ENCODE results near the gene TCHHL1. TPM values are rescaled to one million over a fixed set of nuclear protein-coding genes. Genes with fewer than 3 reads are reported as not detected.

TCHHL1 gene
- total RNA-seq, 1 experiment from 2014 or later, result not detected

GRCh38 chr1:152036267-152037216, 52.3 kb downstream of the TCHHL1 start, which contains the start of gene S100A11:
Gene S100A11 (minus strand): TSS chr1:152037004. CDS start chr1:152036915, 89 bp downstream.
- Histone ChIP-seq H3K27ac (peak within 1 kb of the TSS; percentile 89), H3K4me3 (peak within 1 kb of the TSS; percentile 70), H3K4me1 (peaks cover 8% of the 10 kb centered on the region; the same call in 1 of the 2 replicates), H3K27me3 (no peaks in the 10 kb centered on the region), H3K9me3 (replicated peaks) (no peaks in the 10 kb centered on the region), H3K36me3 (peaks cover 27% of the 10 kb centered on the region)
- DNase-seq, result peak; percentile 89 to 91

- peak; percentile 42 to 63 for DNase-seq
- peaks cover 36% of the 10 kb centered on the region for H3K36me3 ChIP-seq
Measured at GRCh38 chr1:152035539-152036266, 53.2 kb downstream of the TCHHL1 start.

GRCh38 chr1:152034654-152035538, 54.0 kb downstream of the TCHHL1 start:
- Histone ChIP-seq H3K36me3 (peaks cover 37% of the 10 kb centered on the region), H3K4me1 (peaks cover 8% of the 10 kb centered on the region; the same call in 1 of the 2 replicates), H3K27ac (peak overlapping the region; percentile 89), H3K27me3 (no peaks in the 10 kb centered on the region), H3K4me3 (peak overlapping the region; percentile 70), H3K9me3 (replicated peaks) (no peaks in the 10 kb centered on the region)
- DNase-seq, result peak; percentile 71 to 86

More at GRCh38 chr1:152035539-152036266, 53.2 kb downstream of the TCHHL1 start:
- Histone ChIP-seq H3K4me3 (peak overlapping the region; percentile 70), H3K9me3 (replicated peaks) (no peaks in the 10 kb centered on the region), H3K27ac (peak overlapping the region; percentile 89), H3K4me1 (peaks cover 8% of the 10 kb centered on the region; the same call in 1 of the 2 replicates), H3K27me3 (no peaks in the 10 kb centered on the region)

GRCh38 chr1:152034324-152034653, 54.6 kb downstream of the TCHHL1 start:
- Histone ChIP-seq H3K4me1 (peaks cover 12% of the 10 kb centered on the region), H3K27me3 (no peaks in the 10 kb centered on the region), H3K27ac (peak overlapping the region; percentile 89), H3K36me3 (peaks cover 37% of the 10 kb centered on the region), H3K4me3 (peak overlapping the region; percentile 70), H3K9me3 (replicated peaks) (no peaks in the 10 kb centered on the region)
- DNase-seq, result no peak

Other genes with a start within 250 kb of the TCHHL1 start
- gene C2CD4D, start 249.2 kb downstream of the TCHHL1 start, total RNA-seq (2014; rRNA removed; shearing (Covaris generic)), result 0.08 TPM in 1 of 2 replicates, not detected in the other
- gene THEM5, start 235.4 kb downstream of the TCHHL1 start, total RNA-seq (2014; rRNA removed; shearing (Covaris generic)), result 0.25 and 0.75 TPM in 2 replicates
- gene THEM4, start 179.6 kb downstream of the TCHHL1 start, total RNA-seq (2014; rRNA removed; shearing (Covaris generic)), result 13.5 and 15.4 TPM in 2 replicates
- gene S100A10, start 95.2 kb downstream of the TCHHL1 start, total RNA-seq (2014; rRNA removed; shearing (Covaris generic)), result 36.4 and 38.3 TPM in 2 replicates
- gene S100A11, start 52.1 kb downstream of the TCHHL1 start, total RNA-seq (2014; rRNA removed; shearing (Covaris generic)), result 492 and 509 TPM in 2 replicates
- not detected in 2 replicates for gene TCHH, start 26.4 kb upstream of the TCHHL1 start, total RNA-seq (2014; rRNA removed; shearing (Covaris generic))
- gene RPTN, start 70.2 kb upstream of the TCHHL1 start, total RNA-seq (2014; rRNA removed; shearing (Covaris generic)), result not detected in 2 replicates
- not detected in 2 replicates for gene HRNR, start 135.1 kb upstream of the TCHHL1 start, total RNA-seq (2014; rRNA removed; shearing (Covaris generic))
- 0.03 and 0.04 TPM in 2 replicates for gene FLG, start 236.2 kb upstream of the TCHHL1 start, total RNA-seq (2014; rRNA removed; shearing (Covaris generic))

All from SJCRH30 (cell line).